Osteocyte (in vitro differentiated cells): Measurements from ENCODE around the gene PTPRN2. TPM values are rescaled to one million over a fixed set of nuclear protein-coding genes. Genes with fewer than 3 reads are reported as not detected.
"Not testable (repeated sequence)": the region's sequence is repeated elsewhere in the genome, so short reads cannot be mapped to it uniquely, and the experiment has no call there.

ENCODE experiments used
- DNase-seq: peaks from one replicate; pipeline ENCODE4 v3.0.0; 2021; ENCODE audit warnings: mixed read lengths; ENCODE audit not compliant: unreplicated experiment; ENCODE audit errors: extremely low spot score
- H3K27ac Mint-ChIP-seq: one replicate; pipeline ENCODE4 v1.8.0; 2021; ENCODE audit warnings: mild to moderate bottlenecking, mixed read lengths; ENCODE audit not compliant: unreplicated experiment
- H3K27me3 Mint-ChIP-seq: one replicate; pipeline ENCODE4 v1.8.0; 2021; ENCODE audit warnings: mixed read lengths; ENCODE audit not compliant: unreplicated experiment
- H3K36me3 Mint-ChIP-seq: one replicate; pipeline ENCODE4 v1.8.0; 2021; ENCODE audit warnings: mixed read lengths; ENCODE audit not compliant: unreplicated experiment
- H3K4me1 Mint-ChIP-seq: one replicate; pipeline ENCODE4 v1.8.0; 2021; ENCODE audit warnings: mixed read lengths; ENCODE audit not compliant: unreplicated experiment
- H3K4me3 Mint-ChIP-seq: one replicate; pipeline ENCODE4 v1.8.0; 2021; ENCODE audit warnings: mild to moderate bottlenecking, moderate library complexity, mixed read lengths; ENCODE audit not compliant: unreplicated experiment
- H3K9me3 Mint-ChIP-seq: one replicate; pipeline ENCODE4 v1.8.0; 2021; ENCODE audit warnings: mixed read lengths; ENCODE audit not compliant: unreplicated experiment
- CTCF ChIP-seq: fragments of 200-600 bp; sonication (generic); IDR thresholded peaks from 2 replicates; pipeline ENCODE4 v1.5.0; 2021; ENCODE audit warnings: antibody characterized with exemption, mild to moderate bottlenecking, moderate library complexity
- total RNA-seq: library from RNA; stranded (reverse); gene quantifications from 2 replicates; pipeline ENCODE4 v1.2.1, GENCODE V29; 2021

The PTPRN2 gene
- total RNA-seq, 1 donor from 2014 or later = 0.59 TPM

GRCh38 chr7:158206341-158206740, 381.3 kb downstream of the PTPRN2 start:
- no peak for DNase-seq
- H3K9me3 Mint-ChIP-seq = peaks cover 57% of the 10 kb centered on the region
- H3K36me3 Mint-ChIP-seq = no peaks in the 10 kb centered on the region
- TF ChIP-seq CTCF = no peak
- H3K4me3 Mint-ChIP-seq = no peak overlapping the region
- H3K27ac Mint-ChIP-seq = no peak overlapping the region
- H3K27me3 Mint-ChIP-seq = no peaks in the 10 kb centered on the region
- H3K4me1 Mint-ChIP-seq = no peaks in the 10 kb centered on the region

- Mint-ChIP-seq H3K36me3 (no peaks in the 10 kb centered on the region), H3K27ac (no peak overlapping the region), H3K9me3 (peaks cover 51% of the 10 kb centered on the region), H3K4me1 (no peaks in the 10 kb centered on the region), H3K4me3 (no peak overlapping the region), H3K27me3 (no peaks in the 10 kb centered on the region)
- DNase-seq = no peak
- no peak for TF ChIP-seq CTCF
Observed at GRCh38 chr7:158204453-158204852, 383.2 kb downstream of the PTPRN2 start.

- not testable (repeated sequence) for H3K4me1 Mint-ChIP-seq
- peaks cover 51% of the 10 kb centered on the region for H3K9me3 Mint-ChIP-seq
Observed at GRCh38 chr7:158203948-158204347, 383.7 kb downstream of the PTPRN2 start.

GRCh38 chr7:158194365-158194900, 393.2 kb downstream of the PTPRN2 start:
- no peak for TF ChIP-seq CTCF
- Mint-ChIP-seq H3K4me1 (no peaks in the 10 kb centered on the region), H3K4me3 (no peak overlapping the region), H3K27ac (no peak overlapping the region), H3K27me3 (no peaks in the 10 kb centered on the region), H3K9me3 (peaks cover 54% of the 10 kb centered on the region), H3K36me3 (no peaks in the 10 kb centered on the region)
- DNase-seq = no peak

More at GRCh38 chr7:158203948-158204347, 383.7 kb downstream of the PTPRN2 start:
- H3K27me3 Mint-ChIP-seq, DNase-seq, H3K4me3 Mint-ChIP-seq, H3K36me3 Mint-ChIP-seq, H3K27ac Mint-ChIP-seq: not testable (repeated sequence)

- Mint-ChIP-seq H3K27ac (no peak overlapping the region), H3K9me3 (peaks cover 50% of the 10 kb centered on the region), H3K4me1 (no peaks in the 10 kb centered on the region), H3K27me3 (no peaks in the 10 kb centered on the region), H3K4me3 (no peak overlapping the region), H3K36me3 (no peaks in the 10 kb centered on the region)
- TF ChIP-seq CTCF = no peak
- no peak for DNase-seq
Observed at GRCh38 chr7:158193446-158193845, 394.2 kb downstream of the PTPRN2 start.

GRCh38 chr7:158192956-158193355, 394.7 kb downstream of the PTPRN2 start:
- Mint-ChIP-seq H3K36me3 (no peaks in the 10 kb centered on the region), H3K27ac (no peak overlapping the region), H3K4me1 (no peaks in the 10 kb centered on the region), H3K9me3 (peaks cover 46% of the 10 kb centered on the region), H3K27me3 (no peaks in the 10 kb centered on the region), H3K4me3 (no peak overlapping the region)
- TF ChIP-seq CTCF = no peak
- no peak for DNase-seq
